ENCODE measurements around the gene PRDX1.

Gene PRDX1

DNA sequence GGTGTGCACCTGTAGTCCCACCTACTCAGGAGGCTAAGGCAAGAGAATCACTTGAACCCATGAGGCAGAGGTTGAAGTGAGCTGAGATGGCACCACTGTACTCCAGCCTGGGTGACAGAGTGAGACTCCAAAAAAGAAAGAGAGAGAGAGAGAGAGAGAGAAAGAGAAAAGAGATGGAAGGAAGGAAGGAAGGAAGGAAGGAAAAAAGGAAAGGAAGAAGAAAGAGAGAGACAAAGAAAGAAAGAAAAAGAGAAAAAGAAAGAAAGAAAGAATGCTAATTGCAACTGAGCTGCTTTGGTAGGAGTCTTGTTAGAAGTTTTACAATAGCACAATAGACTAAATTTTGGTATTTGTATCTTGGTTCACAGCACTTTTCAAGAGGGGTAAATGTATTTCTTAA lies 56.4 kb downstream of the PRDX1 start:
- no peak for DNase-seq (ENCODE audit: low read depth in 2 of 2)

Data from stimulated activated CD8-positive, alpha-beta memory T cell treated with anti-CD3 and anti-CD28 coated beads, Interleukin-7, amount 100 ng/mL, for 4 hours (primary cell).